HepG2 (cell line): ENCODE data around the gene RIPOR3. TPM values are rescaled to one million over a fixed set of nuclear protein-coding genes. Genes with fewer than 3 reads are reported as not detected.

ENCODE experiments used
- ARID2 ChIP-seq: sonication (generic); formaldehyde crosslinking; IDR thresholded peaks from 2 replicates; pipeline ENCODE4 v1.8.1; 2022; ENCODE audit warnings: mild to moderate bottlenecking, missing genetic modification reagents, borderline replicate concordance
- ATF1 ChIP-seq: IDR thresholded peaks from 2 replicates; pipeline ENCODE4 v1.6.1; 2016; ENCODE audit warnings: mild to moderate bottlenecking, control low read depth
- CEBPB ChIP-seq: IDR thresholded peaks from 2 replicates; pipeline ENCODE4 v1.6.1; 2011; ENCODE audit warnings: low read depth, low read length, improper control_type of control experiment, borderline replicate concordance
- EED ChIP-seq: sonication (generic); formaldehyde crosslinking; IDR thresholded peaks from 2 replicates; pipeline ENCODE4 v1.5.0; 2020; ENCODE audit warnings: mild to moderate bottlenecking, missing genetic modification reagents
- FOXA3 ChIP-seq: IDR thresholded peaks from 2 replicates; pipeline ENCODE4 v1.6.1; 2016; ENCODE audit warnings: missing genetic modification reagents, missing compliant biosample characterization
- JARID2 ChIP-seq: sonication (generic); formaldehyde crosslinking; IDR thresholded peaks from 2 replicates; pipeline ENCODE4 v1.8.1; 2023; ENCODE audit warnings: missing genetic modification reagents, inconsistent platforms; ENCODE audit not compliant: insufficient replicate concordance
- MEF2D ChIP-seq: sonication (generic); formaldehyde crosslinking; IDR thresholded peaks from 2 replicates; pipeline ENCODE4 v1.5.1; 2020; ENCODE audit warnings: mild to moderate bottlenecking, missing genetic modification reagents
- MTF2 ChIP-seq: sonication (generic); formaldehyde crosslinking; IDR thresholded peaks from 2 replicates; pipeline ENCODE4 v1.5.0; 2020; ENCODE audit warnings: missing genetic modification reagents, borderline replicate concordance
- MYC ChIP-seq: sonication (generic); formaldehyde crosslinking; IDR thresholded peaks from 2 replicates; pipeline ENCODE4 v1.9.0; 2021; ENCODE audit warnings: missing genetic modification reagents, borderline replicate concordance
- ONECUT2 ChIP-seq: sonication (generic); formaldehyde crosslinking; IDR thresholded peaks from 2 replicates; pipeline ENCODE4 v1.4.0; 2020; ENCODE audit warnings: missing genetic modification reagents
- RAD51 ChIP-seq: fragments of 450-650 bp; IDR thresholded peaks from 2 replicates; pipeline ENCODE4 v1.6.1; 2016; ENCODE audit warnings: borderline replicate concordance
- SAP130 ChIP-seq: IDR thresholded peaks from 2 replicates; pipeline ENCODE4 v1.6.1; 2016; ENCODE audit warnings: low read depth
- SMC3 ChIP-seq: IDR thresholded peaks from 2 replicates; pipeline ENCODE4 v1.6.1; 2011; ENCODE audit warnings: low read length, improper control_type of control experiment
- SRSF4 ChIP-seq: fragments of 200-400 bp; formaldehyde crosslinking; IDR thresholded peaks from one replicate; pipeline ENCODE4 v1.6.1; 2018; ENCODE audit warnings: mild to moderate bottlenecking, low read depth, low read length, moderate library complexity; ENCODE audit not compliant: poor library complexity, severe bottlenecking
- TFAP4 ChIP-seq: sonication (generic); IDR thresholded peaks from 2 replicates; pipeline ENCODE4 v1.6.1; 2016; ENCODE audit warnings: low read depth, borderline replicate concordance
- ZBTB40 ChIP-seq, 2 experiments: fragments of 450-650 bp in 1 of 2; sonication (generic) in 1 of 2; formaldehyde crosslinking in 1 of 2; IDR thresholded peaks; 2 replicates each; pipeline versions ENCODE4 v1.6.1 to v1.8.0; 2016 to 2022; ENCODE audit warnings: antibody characterized with exemption in 1 of 2, mild to moderate bottlenecking in 1 of 2, missing genetic modification reagents in 1 of 2
- ZNF10 ChIP-seq: sonication (generic); formaldehyde crosslinking; IDR thresholded peaks from 2 replicates; pipeline ENCODE4 v1.4.0; 2020; ENCODE audit warnings: mild to moderate bottlenecking, low read depth, missing genetic modification reagents, borderline replicate concordance
- ZNF235 ChIP-seq: sonication (generic); formaldehyde crosslinking; IDR thresholded peaks from 2 replicates; pipeline ENCODE4 v1.8.1; 2023; ENCODE audit warnings: mild to moderate bottlenecking, missing genetic modification reagents, borderline replicate concordance
- ZNF460 ChIP-seq: sonication (generic); formaldehyde crosslinking; IDR thresholded peaks from 2 replicates; pipeline ENCODE4 v1.5.1; 2020; ENCODE audit warnings: missing genetic modification reagents, mild to moderate bottlenecking, borderline replicate concordance
- ZNF747 ChIP-seq: sonication (generic); formaldehyde crosslinking; IDR thresholded peaks from 2 replicates; pipeline ENCODE4 v1.8.1; 2023; ENCODE audit warnings: missing genetic modification reagents, mild to moderate bottlenecking, borderline replicate concordance
- polyA plus RNA-seq, 8 experiments: library from polyadenylated mRNA; depleted of rRNA in 3 of 8; stranded (reverse) in 7 of 8; unstranded in 1 of 8; fragments of >200 nt; fragmentation: Illumina TruSeq in 4 of 8; extraction: Trizol in 4 of 8; gene quantifications; 2 replicates each; pipeline versions ENCODE4 v1.2.1 to v1.2.3, GENCODE V29; 2011 to 2016; ENCODE audit warnings: low read depth in 4 of 8, missing spikeins in 1 of 8, mixed read lengths in 1 of 8; ENCODE audit not compliant: insufficient read depth in 1 of 8
- total RNA-seq, 5 experiments: library from RNA; depleted of rRNA; stranded (reverse); fragments of >200 nt; fragmentation: Illumina TruSeq; extraction: Trizol; gene quantifications; 2 replicates each; pipeline ENCODE4 v1.2.3, GENCODE V29; 2016; ENCODE audit warnings: low read depth in 1 of 5

RIPOR3 gene
- total and polyA plus RNA-seq, 2 of the 13 experiments (the other 11 are each of a cell fraction or from before 2014, with no cell fraction given), result 0.18 TPM; not detected in 1

GRCh38 chr20:50563133-50563944, 128.0 kb downstream of the RIPOR3 start (continued):
- TF ChIP-seq TFAP4 (no peak), ATF1 (no peak), MYC (no peak), ZNF747 (no peak), CEBPB (peak; percentile 46; the same call in 1 of the 2 replicates), MTF2 (CRISPR knock-in tag) (no peak), EED (CRISPR knock-in tag) (no peak), ZNF235 (CRISPR knock-in tag) (no peak), JARID2 (no peak), ZNF10 (no peak), SMC3 (no peak), ZNF460 (CRISPR knock-in tag) (no peak), ZBTB40 (IDR thresholded peaks at IDR 0.05) (no peak), ZBTB40 (CRISPR knock-in tag; IDR thresholded peaks at IDR 0.05) (no peak), FOXA3 (CRISPR knock-in tag) (no peak), SAP130 (CRISPR knock-in tag) (0 out of 2 replicates have a peak, but pooled peaks have one; percentile 24), ARID2 (no peak), MEF2D (CRISPR knock-in tag) (no peak), SRSF4 (no peak), ONECUT2 (CRISPR knock-in tag) (no peak), RAD51 (no peak)
